Cardiac fibroblast (primary cell): ENCODE data around the gene OBSCN.
A peak's percentile ranks its signal among the peaks of the same experiment; 100 is the strongest.

Source experiments
- DNase-seq, 2 donors: peaks; one replicate each; pipeline versions ENCODE4 v3.0.0 to v3.0.0-alpha.2; 2010; ENCODE audit warnings: low read depth in 2 of 2
- H3K4me3 ChIP-seq, 2 donors: replicated peaks in 1 of 2; 1 replicate in 1 of 2; 2 replicates in 1 of 2; pipeline ENCODE4 v1.5.1; 2011; ENCODE audit warnings: low read depth in 2 of 2, low read length in 2 of 2, mild to moderate bottlenecking in 2 of 2, moderate library complexity in 1 of 2
- CTCF ChIP-seq: IDR thresholded peaks from one replicate; pipeline ENCODE4 v1.5.1; 2011; ENCODE audit warnings: low read depth, mild to moderate bottlenecking, low read length, inconsistent platforms

Gene OBSCN

DNA sequence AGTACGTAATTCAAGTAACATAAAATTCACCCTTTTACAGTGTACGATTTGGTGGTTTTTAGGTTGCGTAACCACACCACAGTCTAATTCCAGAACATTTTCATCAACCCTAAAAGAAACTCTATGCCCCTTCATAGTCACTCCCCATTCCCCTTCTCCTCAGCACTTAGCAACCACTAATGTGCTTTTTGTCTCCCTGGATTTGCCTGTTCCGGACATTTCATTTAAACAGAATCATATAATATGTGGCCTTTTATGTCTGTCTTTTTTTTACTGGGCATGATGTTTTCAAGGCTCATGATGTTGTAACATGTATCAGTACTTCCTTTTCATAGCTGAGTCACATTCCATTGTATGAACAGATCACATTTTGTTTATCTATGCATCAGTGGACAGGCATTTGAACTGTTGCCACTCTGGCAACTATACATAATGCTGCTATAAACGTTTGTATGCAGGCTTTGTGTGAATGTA, 20.8 kb downstream of the OBSCN start:
- DNase-seq, result peak; percentile 88 to 90
- no peak for TF ChIP-seq CTCF
- no peak overlapping the region for H3K4me3 ChIP-seq

GRCh38 chr1:228231189-228231588, 23.3 kb downstream of the OBSCN start:
- DNase-seq, result no peak
- no peak for TF ChIP-seq CTCF
- no peak overlapping the region for H3K4me3 ChIP-seq

GRCh38 chr1:228233136-228233535, 25.3 kb downstream of the OBSCN start:
- TF ChIP-seq CTCF, result no peak
- no peak overlapping the region for H3K4me3 ChIP-seq
- no peak for DNase-seq

DNA sequence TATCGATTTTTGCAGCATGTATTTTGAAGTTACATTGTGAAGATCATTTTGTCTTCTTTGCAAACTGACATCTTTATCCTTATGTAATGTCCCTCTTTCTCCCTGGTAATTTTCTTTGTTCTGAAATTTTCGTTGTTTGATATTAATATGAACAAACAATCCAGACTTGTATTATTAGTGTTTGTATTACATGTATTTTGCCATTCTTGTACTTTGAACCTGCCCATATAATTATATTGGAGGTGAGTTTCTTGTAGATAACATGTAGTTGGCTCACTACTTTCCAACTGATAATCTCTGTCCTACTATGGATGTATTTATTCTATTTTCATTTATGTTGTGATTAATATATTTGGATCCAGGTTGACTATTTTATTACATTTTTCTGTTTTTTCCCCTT, 27.1 kb downstream of the OBSCN start:
- TF ChIP-seq CTCF, result no peak
- DNase-seq, result no peak
- no peak overlapping the region for H3K4me3 ChIP-seq

GRCh38 chr1:228236744-228237143, 28.9 kb downstream of the OBSCN start:
- peak; percentile 65 for TF ChIP-seq CTCF
- no peak overlapping the region for H3K4me3 ChIP-seq
- DNase-seq, result peak; percentile 60 to 65

GRCh38 chr1:228238007-228238406, 30.2 kb downstream of the OBSCN start:
- no peak for DNase-seq
- no peak overlapping the region for H3K4me3 ChIP-seq
- TF ChIP-seq CTCF, result no peak

- TF ChIP-seq CTCF, result no peak
Measured at GRCh38 chr1:228238461-228238860, 30.6 kb downstream of the OBSCN start.

More at GRCh38 chr1:228238461-228238860, 30.6 kb downstream of the OBSCN start:
- H3K4me3 ChIP-seq, result no peak overlapping the region
- no peak for DNase-seq
